IMR-90 (cell line): Measurements from ENCODE around the gene CALHM3. TPM values are rescaled to one million over a fixed set of nuclear protein-coding genes. Genes with fewer than 3 reads are reported as not detected.
A peak's percentile ranks its signal among the peaks of the same experiment; 100 is the strongest.

ENCODE experiments used
- ATAC-seq: fragments of 200-7000 bp; cut with Tn5 transposase; 2 replicates; pipeline ENCODE4 v1.9.1; 2020; ENCODE audit warnings: low read depth, mild to moderate bottlenecking, moderate library complexity
- BruUV-seq: library from RNA; stranded (reverse); fragments of 400-500 nt; replicated peaks from 2 replicates; lab custom pipeline; 2021; lab: Mats Ljungman, UMichigan
- CTCF ChIA-PET: fragments of 300-600 bp; formaldehyde crosslinking; extraction: SDS; loops from one replicate; lab custom pipeline; 2021; ENCODE audit warnings: antibody characterized with exemption; lab: Yijun Ruan, JAX
- POLR2A ChIA-PET: fragments of 300-600 bp; sonication (Branson Sonifier 250); formaldehyde crosslinking; loops from one replicate; lab custom pipeline; 2022; ENCODE audit warnings: antibody characterized with exemption; ENCODE audit not compliant: unreplicated experiment; lab: Charles Lee
- DNase-seq: peaks from one replicate; pipeline ENCODE4 v3.0.0; 2013
- H2AFZ ChIP-seq: replicated peaks from 2 replicates; pipeline ENCODE3; 2013; ENCODE audit warnings: low read length, mild to moderate bottlenecking; ENCODE audit not compliant: poor library complexity
- H2AK5ac ChIP-seq: 2 replicates; pipeline ENCODE4 v1.6.1; 2013; ENCODE audit warnings: low read depth, low read length, inconsistent platforms
- H2AK9ac ChIP-seq: replicated peaks from 2 replicates; pipeline ENCODE3; 2013; ENCODE audit warnings: mild to moderate bottlenecking, low read depth, low read length, moderate library complexity; ENCODE audit not compliant: poor library complexity
- H2BK120ac ChIP-seq: 2 replicates; pipeline ENCODE4 v1.6.1; 2013; ENCODE audit warnings: low read depth, low read length, inconsistent platforms
- H2BK15ac ChIP-seq: 3 replicates; pipeline ENCODE4 v1.6.1; 2013; ENCODE audit warnings: low read depth, low read length, inconsistent platforms
- H2BK20ac ChIP-seq: 2 replicates; pipeline ENCODE4 v1.6.1; 2013; ENCODE audit warnings: low read depth, mild to moderate bottlenecking, inconsistent platforms, low read length, moderate library complexity
- H2BK5ac ChIP-seq: 2 replicates; pipeline ENCODE4 v1.6.1; 2013; ENCODE audit warnings: mild to moderate bottlenecking, low read depth, low read length, inconsistent platforms; ENCODE audit not compliant: poor library complexity, severe bottlenecking
- H3K14ac ChIP-seq: replicated peaks from 2 replicates; pipeline ENCODE4 v1.6.1; 2013; ENCODE audit warnings: low read depth, low read length, inconsistent platforms
- H3K18ac ChIP-seq: 2 replicates; pipeline ENCODE4 v1.6.1; 2013; ENCODE audit warnings: low read depth, low read length, control low read depth
- H3K23ac ChIP-seq: 2 replicates; pipeline ENCODE4 v1.6.1; 2013; ENCODE audit warnings: low read depth, low read length, inconsistent platforms
- H3K27ac ChIP-seq: 2 replicates; pipeline ENCODE4 v1.5.1; 2013; ENCODE audit warnings: mild to moderate bottlenecking, control low read depth, low read length; ENCODE audit not compliant: insufficient read depth
- H3K27me3 ChIP-seq: 2 replicates; pipeline ENCODE4 v1.6.1; 2013; ENCODE audit warnings: low read length; ENCODE audit not compliant: control insufficient read depth, insufficient read depth
- H3K36me3 ChIP-seq: 2 replicates; pipeline ENCODE4 v1.6.1; 2013; ENCODE audit warnings: low read length, mixed read lengths; ENCODE audit not compliant: control insufficient read depth, insufficient read depth
- H3K4ac ChIP-seq: 2 replicates; pipeline ENCODE4 v1.6.1; 2013; ENCODE audit warnings: low read depth, low read length, inconsistent platforms
- H3K4me1 ChIP-seq: 2 replicates; pipeline ENCODE4 v1.6.1; 2013; ENCODE audit warnings: low read length, mixed read lengths; ENCODE audit not compliant: control insufficient read depth, insufficient read depth
- H3K4me2 ChIP-seq: 2 replicates; pipeline ENCODE4 v1.6.1; 2013; ENCODE audit warnings: low read depth, mild to moderate bottlenecking, control low read depth, low read length, moderate library complexity
- H3K4me3 ChIP-seq: 2 replicates; pipeline ENCODE4 v1.5.1; 2013; ENCODE audit warnings: low read depth, mild to moderate bottlenecking, control low read depth, low read length, moderate library complexity; ENCODE audit not compliant: insufficient read depth
- H3K56ac ChIP-seq: 2 replicates; pipeline ENCODE4 v1.6.1; 2013; ENCODE audit warnings: low read length, inconsistent platforms; ENCODE audit not compliant: insufficient read depth; ENCODE audit errors: extremely low read depth
- H3K79me1 ChIP-seq, 2 experiments: 2 replicates each; pipeline ENCODE4 v1.6.1; 2013; ENCODE audit warnings: low read length in 2 of 2, inconsistent platforms in 1 of 2, low read depth in 1 of 2
- H3K9ac ChIP-seq: 2 replicates; pipeline ENCODE4 v1.6.1; 2013; ENCODE audit warnings: low read depth, low read length, control low read depth
- H3K9me1 ChIP-seq: 2 replicates; pipeline ENCODE4 v1.6.1; 2013; ENCODE audit warnings: low read length, inconsistent platforms; ENCODE audit not compliant: insufficient read depth
- H3K9me3 ChIP-seq: 2 replicates; pipeline ENCODE4 v1.6.1; 2013; ENCODE audit warnings: low read length; ENCODE audit not compliant: control insufficient read depth, insufficient read depth
- H4K20me1 ChIP-seq: 2 replicates; pipeline ENCODE4 v1.6.1; 2013; ENCODE audit warnings: low read length, inconsistent platforms; ENCODE audit not compliant: insufficient read depth
- H4K5ac ChIP-seq: 2 replicates; pipeline ENCODE4 v1.6.1; 2013; ENCODE audit warnings: mild to moderate bottlenecking, low read depth, low read length, control low read depth
- H4K8ac ChIP-seq, 2 experiments: 2 replicates each; pipeline ENCODE4 v1.6.1; 2013; ENCODE audit warnings: low read depth in 2 of 2, low read length in 2 of 2, control low read depth in 1 of 2, inconsistent platforms in 1 of 2
- H4K91ac ChIP-seq: 2 replicates; pipeline ENCODE4 v1.6.1; 2013; ENCODE audit warnings: low read depth, low read length, inconsistent platforms; ENCODE audit not compliant: insufficient read depth
- FOS ChIP-seq: fragments of 150-350 bp; IDR thresholded peaks from 2 replicates; pipeline ENCODE4 v1.6.1; 2016; ENCODE audit warnings: low read depth, low read length
- MAFK ChIP-seq: IDR thresholded peaks from 2 replicates; pipeline ENCODE4 v1.6.1; 2012; ENCODE audit warnings: low read depth, low read length, improper control_type of control experiment
- MXI1 ChIP-seq: IDR thresholded peaks from 2 replicates; pipeline ENCODE4 v1.6.1; 2012; ENCODE audit warnings: low read depth, mild to moderate bottlenecking, low read length, moderate library complexity, borderline replicate concordance
- RCOR1 ChIP-seq: IDR thresholded peaks from 2 replicates; pipeline ENCODE4 v1.6.1; 2012; ENCODE audit warnings: mild to moderate bottlenecking, low read length, improper control_type of control experiment; ENCODE audit not compliant: insufficient replicate concordance
- SMC3 ChIP-seq: fragments of 150-350 bp; IDR thresholded peaks from 2 replicates; pipeline ENCODE4 v1.6.1; 2016; ENCODE audit warnings: low read depth, mild to moderate bottlenecking, antibody characterized with exemption, low read length, moderate library complexity
- WGBS, 2 experiments: methylation state at CpG; one replicate each; pipeline versions ENCODE4 v1.1.5 to v1.1.7; 2013; ENCODE audit warnings: missing lambda C conversion rate in 2 of 2; ENCODE audit not compliant: insufficient read length in 1 of 2; ENCODE audit errors: extremely low coverage in 2 of 2; 5-methylcytosine and 5-hydroxymethylcytosine counted together
- dilution Hi-C: fragments of 300-500 bp; cut with HindIII; formaldehyde crosslinking; loops from one replicate; pipeline ENCODE4 v1.14.3; 2018; ENCODE audit warnings: low sequenced_read_pairs; ENCODE audit not compliant: unreplicated experiment
- in situ Hi-C: fragments of 300-500 bp; cut with MboI; formaldehyde crosslinking; loops from 3 replicates; pipeline ENCODE4 v1.14.3; 2019; ENCODE audit warnings: low sequenced_read_pairs, inconsistent platforms, mixed read lengths
- intact Hi-C: fragments of 100-400 bp; cut with micrococcal nuclease; formaldehyde crosslinking; loops from 2 replicates; pipeline ENCODE4 v1.10.0; 2022
- polyA plus RNA-seq, 3 experiments: library from polyadenylated mRNA; depleted of rRNA; stranded (reverse); fragments of >200 nt; gene quantifications; 2 replicates each; pipeline ENCODE4 v1.2.3, GENCODE V29; 2012; ENCODE audit warnings: low replicate concordance in 1 of 3
- total RNA-seq: library from RNA; depleted of rRNA; stranded (reverse); fragments of >200 nt; gene quantifications from 2 replicates; pipeline ENCODE4 v1.2.3, GENCODE V29; 2012
- TF ChIP-seq, protein P1 (sequence below): fragments of 150-350 bp; IDR thresholded peaks from 2 replicates; pipeline ENCODE4 v1.6.1; 2017; ENCODE audit warnings: mild to moderate bottlenecking, antibody characterized with exemption, low read length, low read depth

The CALHM3 gene
- total and polyA plus RNA-seq, 2 of the 4 experiments (the other 2 are of a cell fraction): not detected

DNA sequence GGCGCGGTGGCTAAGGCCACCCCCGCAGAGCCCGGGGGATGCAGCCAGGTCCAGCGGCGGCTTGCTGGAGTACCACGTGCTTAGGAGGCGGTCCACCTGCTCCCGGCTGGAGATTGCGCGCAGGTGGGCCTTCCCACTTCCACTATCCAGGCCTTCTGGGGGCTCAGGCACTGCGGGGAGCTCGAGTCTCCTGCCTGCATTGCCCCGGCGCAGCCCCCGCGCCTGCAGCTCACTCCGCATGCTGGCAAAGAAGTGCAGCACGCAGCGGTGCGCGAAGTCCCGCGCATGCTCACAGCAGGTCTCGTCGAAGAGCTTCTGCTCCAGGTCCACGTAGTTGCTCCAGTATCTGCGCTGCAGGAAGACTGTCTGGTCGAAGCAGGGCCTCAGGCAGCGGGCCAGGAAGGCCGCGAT lies 5.8 kb downstream of the CALHM3 start:
- Histone ChIP-seq H3K23ac (no peak overlapping the region), H2AK9ac (no peak overlapping the region), H3K79me1 (no peaks in the 10 kb centered on the region), H3K4ac (no peak overlapping the region), H3K4me3 (no peak overlapping the region), H3K18ac (no peak overlapping the region), H2BK5ac (no peak overlapping the region), H3K36me3 (no peaks in the 10 kb centered on the region), H3K9ac (no peak overlapping the region), H2AFZ (peak overlapping the region; percentile 61), H3K14ac (no peak overlapping the region), H2BK15ac (no peak overlapping the region), H3K27me3 (peaks cover 36% of the 10 kb centered on the region), H4K20me1 (no peaks in the 10 kb centered on the region), H4K8ac (no peak overlapping the region), H2BK120ac (no peak overlapping the region), H3K4me2 (no peak overlapping the region), H4K5ac (no peak overlapping the region), H4K91ac (no peak overlapping the region), H3K27ac (no peak overlapping the region), H3K56ac (no peak overlapping the region), H3K4me1 (peaks cover 3% of the 10 kb centered on the region), H2AK5ac (no peak overlapping the region), H2BK20ac (no peak overlapping the region), H3K9me3 (no peaks in the 10 kb centered on the region), H3K9me1 (no peaks in the 10 kb centered on the region)
- TF ChIP-seq SMC3 (no peak), FOS (no peak), MAFK (no peak), MXI1 (no peak), RCOR1 (no peak)
- TF ChIP-seq, protein P1, sequence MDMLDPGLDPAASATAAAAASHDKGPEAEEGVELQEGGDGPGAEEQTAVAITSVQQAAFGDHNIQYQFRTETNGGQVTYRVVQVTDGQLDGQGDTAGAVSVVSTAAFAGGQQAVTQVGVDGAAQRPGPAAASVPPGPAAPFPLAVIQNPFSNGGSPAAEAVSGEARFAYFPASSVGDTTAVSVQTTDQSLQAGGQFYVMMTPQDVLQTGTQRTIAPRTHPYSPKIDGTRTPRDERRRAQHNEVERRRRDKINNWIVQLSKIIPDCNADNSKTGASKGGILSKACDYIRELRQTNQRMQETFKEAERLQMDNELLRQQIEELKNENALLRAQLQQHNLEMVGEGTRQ: no peak
- DNase-seq (no peak), ATAC-seq (no peak)
- ChIA-PET CTCF (no interaction called here), POLR2A (no interaction called here)
- dilution Hi-C loops: no loop called here
- in situ Hi-C loops: no loop called here
- intact Hi-C loops: no loop called here
- no TSS peak for BruUV-seq
- 55% methylated on average over 21 of the region's 32 CpGs; no CpG with 5 or more reads in 1 of the 2 experiments for WGBS, 2 experiments
